ENCODE data around the gene ARHGAP10. TPM values are rescaled to one million over a fixed set of nuclear protein-coding genes. Genes with fewer than 3 reads are reported as not detected.
A peak's percentile ranks its signal among the peaks of the same experiment; 100 is the strongest.

ARHGAP10 gene
- total RNA-seq, 6 experiments from 2014 or later: 5.5 to 13.3 (median 10.4) TPM

DNA sequence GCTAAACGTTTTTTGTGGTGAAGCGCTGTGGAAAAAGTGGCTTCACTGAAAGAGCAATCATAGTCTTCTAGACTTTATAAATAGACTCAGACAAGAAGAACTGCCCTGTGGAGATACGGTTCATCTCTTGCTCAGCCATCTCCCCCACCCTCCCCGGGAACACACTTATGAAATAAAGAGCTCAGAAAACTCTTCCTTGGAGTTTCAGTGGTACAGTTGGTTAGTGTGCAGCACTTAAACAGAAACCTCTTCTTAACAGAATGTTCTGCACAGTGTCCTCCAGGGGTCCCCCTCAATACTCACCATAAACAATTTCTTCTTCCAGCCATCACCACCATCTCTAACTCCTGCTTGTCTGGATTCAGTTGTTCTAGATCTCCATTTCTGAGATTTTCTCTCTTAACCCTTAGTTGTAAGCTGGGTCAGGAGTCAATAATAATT lies 313.0 kb downstream of the ARHGAP10 start:
- H3K4me3 ChIP-seq: no peak overlapping the region
- 68% methylated on average over 4 of the region's 4 CpGs for WGBS (ENCODE audit: insufficient coverage, low coverage, low lambda C conversion rate, missing lambda C conversion rate)
- H3K9me3 ChIP-seq: no peaks in the 10 kb centered on the region
- H3K4me1 ChIP-seq: peaks cover 0 to 9% (median 3%) of the 10 kb centered on the region in 4 donors
- no peak for TF ChIP-seq POLR2A (IDR thresholded peaks at IDR 0.05)
- TF ChIP-seq, protein P1, sequence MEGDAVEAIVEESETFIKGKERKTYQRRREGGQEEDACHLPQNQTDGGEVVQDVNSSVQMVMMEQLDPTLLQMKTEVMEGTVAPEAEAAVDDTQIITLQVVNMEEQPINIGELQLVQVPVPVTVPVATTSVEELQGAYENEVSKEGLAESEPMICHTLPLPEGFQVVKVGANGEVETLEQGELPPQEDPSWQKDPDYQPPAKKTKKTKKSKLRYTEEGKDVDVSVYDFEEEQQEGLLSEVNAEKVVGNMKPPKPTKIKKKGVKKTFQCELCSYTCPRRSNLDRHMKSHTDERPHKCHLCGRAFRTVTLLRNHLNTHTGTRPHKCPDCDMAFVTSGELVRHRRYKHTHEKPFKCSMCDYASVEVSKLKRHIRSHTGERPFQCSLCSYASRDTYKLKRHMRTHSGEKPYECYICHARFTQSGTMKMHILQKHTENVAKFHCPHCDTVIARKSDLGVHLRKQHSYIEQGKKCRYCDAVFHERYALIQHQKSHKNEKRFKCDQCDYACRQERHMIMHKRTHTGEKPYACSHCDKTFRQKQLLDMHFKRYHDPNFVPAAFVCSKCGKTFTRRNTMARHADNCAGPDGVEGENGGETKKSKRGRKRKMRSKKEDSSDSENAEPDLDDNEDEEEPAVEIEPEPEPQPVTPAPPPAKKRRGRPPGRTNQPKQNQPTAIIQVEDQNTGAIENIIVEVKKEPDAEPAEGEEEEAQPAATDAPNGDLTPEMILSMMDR (IDR thresholded peaks at IDR 0.05): peak in 1 of 4 donors; percentile 8
- ATAC-seq (peak; percentile 27 to 64 (median 45)), DNase-seq (no peak)
- no peaks in the 10 kb centered on the region for H3K27me3 ChIP-seq
- intact Hi-C loops (cut with DNase I): no loop called here
- H3K27ac ChIP-seq: no peak overlapping the region
- H3K36me3 ChIP-seq: no peaks in the 10 kb centered on the region

DNA sequence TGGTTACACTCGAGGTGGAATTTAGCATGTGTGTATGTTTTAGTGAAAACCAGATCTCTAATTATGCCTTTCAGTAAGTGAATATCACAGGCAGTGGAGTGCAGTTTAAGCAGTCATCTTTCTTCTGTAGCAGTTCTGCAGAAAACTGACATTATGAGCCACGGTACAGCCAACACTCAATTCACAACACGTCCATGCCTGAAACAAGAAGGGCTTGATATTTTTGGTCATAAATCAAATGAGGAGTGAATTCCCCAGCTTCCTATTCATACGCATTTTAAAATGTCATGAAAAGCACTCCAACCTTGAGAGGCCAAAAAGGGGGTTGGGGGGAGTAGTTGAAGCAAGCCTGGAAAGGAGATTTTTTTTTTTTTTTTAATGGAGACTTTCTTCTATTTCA lies 316.7 kb downstream of the ARHGAP10 start:
- TF ChIP-seq POLR2A (IDR thresholded peaks at IDR 0.05): no peak
- TF ChIP-seq, protein P1 (IDR thresholded peaks at IDR 0.05): no peak
- H3K27me3 ChIP-seq: no peaks in the 10 kb centered on the region
- H3K36me3 ChIP-seq: no peaks in the 10 kb centered on the region
- intact Hi-C loops (cut with DNase I): no loop called here
- H3K27ac ChIP-seq: no peak overlapping the region
- H3K9me3 ChIP-seq: no peaks in the 10 kb centered on the region
- H3K4me3 ChIP-seq: no peak overlapping the region
- WGBS (ENCODE audit: insufficient coverage, low coverage, low lambda C conversion rate, missing lambda C conversion rate): 83% methylated on average over 2 of the region's 4 CpGs
- ATAC-seq (no peak), DNase-seq (no peak)
- peaks cover 0 to 13% (median 4%) of the 10 kb centered on the region in 4 donors for H3K4me1 ChIP-seq

DNA sequence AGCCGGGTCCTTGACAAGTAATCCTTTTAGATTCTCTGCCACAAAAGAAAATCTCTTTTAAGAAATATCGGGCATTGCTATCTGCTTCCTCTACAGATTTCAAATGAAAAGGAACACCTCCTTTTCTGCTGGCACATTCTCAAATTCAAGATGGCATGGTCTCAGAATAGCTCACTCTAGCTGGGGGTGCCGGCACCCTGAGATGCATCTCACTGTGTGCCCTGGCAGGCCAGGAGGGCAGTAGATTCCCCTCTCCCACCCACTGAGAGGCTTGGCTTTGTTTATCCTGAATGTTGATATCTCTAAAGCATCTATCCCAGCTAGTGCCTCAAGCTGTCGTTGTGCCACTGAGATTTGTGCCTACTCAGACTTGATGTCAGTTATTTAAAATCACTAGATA lies 319.5 kb downstream of the ARHGAP10 start:
- Histone ChIP-seq H3K27ac (no peak overlapping the region), H3K4me3 (no peak overlapping the region), H3K27me3 (no peaks in the 10 kb centered on the region), H3K36me3 (no peaks in the 10 kb centered on the region), H3K4me1 (peaks cover 0 to 27% (median under 1%) of the 10 kb centered on the region in 4 donors), H3K9me3 (no peaks in the 10 kb centered on the region)
- no peak for TF ChIP-seq POLR2A (IDR thresholded peaks at IDR 0.05)
- ATAC-seq: no peak
- intact Hi-C loops (cut with DNase I): no loop called here
- WGBS (ENCODE audit: insufficient coverage, low coverage, low lambda C conversion rate, missing lambda C conversion rate): 57% methylated on average over 4 of the region's 4 CpGs
- DNase-seq: no peak

DNA sequence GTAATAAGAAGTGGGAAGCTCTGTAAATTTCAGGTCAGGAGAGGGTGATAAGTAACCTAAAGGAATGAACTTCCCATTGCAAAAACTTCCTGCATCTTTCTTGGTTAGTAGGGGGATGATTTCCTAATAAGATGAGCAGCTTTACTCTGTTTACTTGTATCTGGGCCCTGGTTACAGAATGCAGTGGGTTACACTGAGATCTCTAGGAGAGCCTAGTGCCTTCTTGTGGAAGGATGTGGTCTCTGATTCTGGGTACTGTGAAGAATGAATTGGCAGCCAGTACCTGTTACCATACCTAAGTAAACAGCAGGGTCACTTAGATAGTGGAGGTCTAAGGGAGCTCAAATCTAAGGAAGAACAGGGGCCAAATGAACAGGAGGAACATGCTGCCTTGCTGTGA lies 320.6 kb downstream of the ARHGAP10 start:
- no peak for DNase-seq
- no peak overlapping the region for H3K4me3 ChIP-seq
- peaks cover 0 to 37% (median 6%) of the 10 kb centered on the region in 4 donors for H3K4me1 ChIP-seq
- intact Hi-C loops (cut with DNase I): no loop called here
- no peaks in the 10 kb centered on the region for H3K27me3 ChIP-seq
- ATAC-seq: peak in 3 of 4 donors; percentile 20 to 57 (median 37)
- H3K27ac ChIP-seq: no peak overlapping the region
- no peaks in the 10 kb centered on the region for H3K9me3 ChIP-seq
- H3K36me3 ChIP-seq: no peaks in the 10 kb centered on the region
- no peak for TF ChIP-seq POLR2A (IDR thresholded peaks at IDR 0.05)
- TF ChIP-seq, protein P1 (IDR thresholded peaks at IDR 0.05): no peak

DNA sequence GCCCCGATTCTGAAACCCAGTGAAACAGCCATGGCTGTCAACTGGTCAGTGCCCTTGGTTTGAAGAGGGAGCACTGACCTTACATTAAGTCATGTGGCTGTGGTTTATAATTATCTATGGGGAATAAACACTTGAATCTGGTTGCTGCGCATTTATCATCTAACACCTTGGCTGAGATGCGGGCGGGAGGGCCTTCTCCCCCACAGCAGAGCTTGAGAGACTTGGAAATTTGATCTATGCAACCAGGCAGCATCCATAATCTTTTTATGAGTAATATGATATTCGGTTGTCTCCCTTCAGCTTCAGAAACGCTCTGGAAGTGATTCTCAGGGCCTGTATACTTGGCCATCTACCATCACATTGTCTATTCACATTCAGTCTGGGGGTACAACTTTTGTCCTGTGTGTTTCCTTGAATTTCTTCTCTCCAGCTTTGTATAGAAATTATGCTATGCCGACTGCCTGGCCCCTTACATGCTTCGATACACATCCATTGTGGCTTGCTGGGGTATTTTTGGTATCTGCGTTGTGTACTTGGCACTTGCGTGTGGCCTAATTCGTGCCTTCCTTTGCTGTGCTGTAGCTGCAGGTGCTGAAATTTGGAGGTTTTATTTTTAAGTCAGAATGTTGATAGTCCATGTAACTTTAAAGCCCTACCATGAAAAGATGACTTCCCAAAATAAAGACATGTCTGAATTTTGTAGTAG lies 321.6 kb downstream of the ARHGAP10 start:
- ATAC-seq: no peak
- no peaks in the 10 kb centered on the region for H3K9me3 ChIP-seq
- intact Hi-C loops (cut with DNase I): no loop called here
- TF ChIP-seq POLR2A (IDR thresholded peaks at IDR 0.05): no peak
- TF ChIP-seq, protein P1 (IDR thresholded peaks at IDR 0.05): no peak
- peaks cover 0 to 47% (median 11%) of the 10 kb centered on the region in 4 donors for H3K4me1 ChIP-seq
- H3K27ac ChIP-seq: no peak overlapping the region
- no peaks in the 10 kb centered on the region for H3K27me3 ChIP-seq
- 89% methylated on average over 10 of the region's 11 CpGs for WGBS (ENCODE audit: insufficient coverage, low coverage, low lambda C conversion rate, missing lambda C conversion rate)
- H3K36me3 ChIP-seq: no peaks in the 10 kb centered on the region
- DNase-seq: no peak
- H3K4me3 ChIP-seq: no peak overlapping the region

Measured in right lobe of liver (tissue), 6 donors.